HG03558 (cell line): ENCODE results near the gene NRXN3.

Experiments
- ATAC-seq: cut with Tn5 transposase; IDR thresholded peaks from one replicate; pipeline ENCODE4 v1.9.1; 2021; ENCODE audit warnings: moderate number of reproducible peaks; ENCODE audit not compliant: unreplicated experiment; ENCODE audit errors: extremely low read depth

Gene NRXN3

GRCh38 chr14:79333198-79333546 is 1163.0 kb downstream of the NRXN3 start:
- no peak for ATAC-seq

GRCh38 chr14:79334272-79334671 is 1164.1 kb downstream of the NRXN3 start:
- ATAC-seq = no peak

- ATAC-seq = no peak
Observed at GRCh38 chr14:79337761-79338160, 1167.6 kb downstream of the NRXN3 start.

GRCh38 chr14:79342942-79343341 is 1172.8 kb downstream of the NRXN3 start:
- ATAC-seq = no peak

- no peak for ATAC-seq
Observed at GRCh38 chr14:79351011-79351410, 1180.8 kb downstream of the NRXN3 start.

GRCh38 chr14:79352076-79352630 is 1182.0 kb downstream of the NRXN3 start:
- ATAC-seq = no peak

- ATAC-seq = no peak
Observed at GRCh38 chr14:79354336-79354735, 1184.2 kb downstream of the NRXN3 start.

GRCh38 chr14:79356040-79356439 is 1185.9 kb downstream of the NRXN3 start:
- no peak for ATAC-seq

GRCh38 chr14:79357307-79357706 is 1187.1 kb downstream of the NRXN3 start:
- no peak for ATAC-seq

GRCh38 chr14:79363291-79363690 is 1193.1 kb downstream of the NRXN3 start:
- no peak for ATAC-seq

GRCh38 chr14:79369359-79370332 is 1199.5 kb downstream of the NRXN3 start:
- no peak for ATAC-seq

GRCh38 chr14:79370969-79371368 is 1200.8 kb downstream of the NRXN3 start:
- no peak for ATAC-seq

GRCh38 chr14:79373451-79373850 is 1203.3 kb downstream of the NRXN3 start:
- no peak for ATAC-seq

- ATAC-seq = no peak
Observed at GRCh38 chr14:79375356-79375755, 1205.2 kb downstream of the NRXN3 start.

- ATAC-seq = no peak
Observed at GRCh38 chr14:79376557-79376956, 1206.4 kb downstream of the NRXN3 start.

GRCh38 chr14:79378020-79378419 is 1207.8 kb downstream of the NRXN3 start:
- ATAC-seq = no peak

GRCh38 chr14:79379266-79379665 is 1209.1 kb downstream of the NRXN3 start:
- ATAC-seq = no peak

- ATAC-seq = no peak
Observed at GRCh38 chr14:79383031-79383430, 1212.9 kb downstream of the NRXN3 start.

GRCh38 chr14:79383475-79383874 is 1213.3 kb downstream of the NRXN3 start:
- ATAC-seq = no peak

GRCh38 chr14:79395061-79395460 is 1224.9 kb downstream of the NRXN3 start:
- ATAC-seq = no peak

GRCh38 chr14:79404874-79405511 is 1234.8 kb downstream of the NRXN3 start:
- no peak for ATAC-seq
